ENCODE measurements around the gene GUCY2F. TPM values are rescaled to one million over a fixed set of nuclear protein-coding genes. Genes with fewer than 3 reads are reported as not detected.

GUCY2F gene
- total RNA-seq, 1 experiment from 2014 or later: not detected

DNA sequence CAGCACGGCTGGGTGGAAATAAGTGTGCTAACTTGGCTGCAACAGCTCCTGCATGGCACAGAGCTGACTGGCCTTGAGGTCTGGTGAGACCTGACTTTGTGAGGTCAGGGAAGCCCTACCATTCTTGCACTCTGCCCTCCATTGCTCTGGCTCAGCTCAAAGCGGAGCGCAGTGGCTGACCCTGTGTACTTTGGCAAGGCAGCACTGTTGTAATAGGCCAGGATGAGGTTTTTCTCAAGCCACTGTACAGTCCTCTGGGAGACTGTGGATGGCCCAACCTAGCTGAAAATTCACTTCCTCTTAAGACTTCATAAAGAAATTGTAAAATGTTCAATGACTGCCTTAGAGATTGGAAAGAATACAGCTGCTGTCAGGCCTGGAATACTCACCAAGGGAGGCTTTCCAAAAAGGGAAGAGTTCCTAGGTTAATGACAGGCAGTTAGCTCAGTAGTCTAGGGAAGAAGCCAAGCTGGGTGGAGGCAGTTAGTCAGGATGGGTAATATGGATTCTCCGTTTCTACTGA, 129.8 kb downstream of the GUCY2F start:
- TF ChIP-seq RAD21 (IDR thresholded peaks at IDR 0.05; ENCODE audit: low read depth) (no peak), TCF7L2 (IDR thresholded peaks at IDR 0.05; ENCODE audit: borderline replicate concordance, extremely low read depth, insufficient read depth, insufficient read length) (no peak), ELF1 (IDR thresholded peaks at IDR 0.05; ENCODE audit: borderline replicate concordance, low read depth) (no peak), EGR1 (IDR thresholded peaks at IDR 0.05; ENCODE audit: low read depth) (no peak), ZNF274 (IDR thresholded peaks at IDR 0.05; ENCODE audit: low read depth, low read length) (no peak), JUND (IDR thresholded peaks at IDR 0.05) (no peak), EZH2 (IDR thresholded peaks at IDR 0.05) (no peak), SIN3A (IDR thresholded peaks at IDR 0.05; ENCODE audit: low read depth) (no peak), SP1 (IDR thresholded peaks at IDR 0.05; ENCODE audit: low read depth) (no peak), CEBPB (IDR thresholded peaks at IDR 0.05; ENCODE audit: low read depth) (no peak), POLR2A (IDR thresholded peaks at IDR 0.05; ENCODE audit: borderline replicate concordance, extremely low read depth, insufficient read depth, insufficient read length) (no peak), SRF (IDR thresholded peaks at IDR 0.05; ENCODE audit: low read depth) (no peak)
- TF ChIP-seq, protein P1, sequence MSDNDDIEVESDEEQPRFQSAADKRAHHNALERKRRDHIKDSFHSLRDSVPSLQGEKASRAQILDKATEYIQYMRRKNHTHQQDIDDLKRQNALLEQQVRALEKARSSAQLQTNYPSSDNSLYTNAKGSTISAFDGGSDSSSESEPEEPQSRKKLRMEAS (IDR thresholded peaks at IDR 0.05): no peak
- TF ChIP-seq, protein P2, sequence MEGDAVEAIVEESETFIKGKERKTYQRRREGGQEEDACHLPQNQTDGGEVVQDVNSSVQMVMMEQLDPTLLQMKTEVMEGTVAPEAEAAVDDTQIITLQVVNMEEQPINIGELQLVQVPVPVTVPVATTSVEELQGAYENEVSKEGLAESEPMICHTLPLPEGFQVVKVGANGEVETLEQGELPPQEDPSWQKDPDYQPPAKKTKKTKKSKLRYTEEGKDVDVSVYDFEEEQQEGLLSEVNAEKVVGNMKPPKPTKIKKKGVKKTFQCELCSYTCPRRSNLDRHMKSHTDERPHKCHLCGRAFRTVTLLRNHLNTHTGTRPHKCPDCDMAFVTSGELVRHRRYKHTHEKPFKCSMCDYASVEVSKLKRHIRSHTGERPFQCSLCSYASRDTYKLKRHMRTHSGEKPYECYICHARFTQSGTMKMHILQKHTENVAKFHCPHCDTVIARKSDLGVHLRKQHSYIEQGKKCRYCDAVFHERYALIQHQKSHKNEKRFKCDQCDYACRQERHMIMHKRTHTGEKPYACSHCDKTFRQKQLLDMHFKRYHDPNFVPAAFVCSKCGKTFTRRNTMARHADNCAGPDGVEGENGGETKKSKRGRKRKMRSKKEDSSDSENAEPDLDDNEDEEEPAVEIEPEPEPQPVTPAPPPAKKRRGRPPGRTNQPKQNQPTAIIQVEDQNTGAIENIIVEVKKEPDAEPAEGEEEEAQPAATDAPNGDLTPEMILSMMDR (IDR thresholded peaks at IDR 0.05 in 2 of 3, conservative IDR thresholded peaks at IDR 0.05 in 1 of 3; ENCODE audit: borderline replicate concordance in 1 of 3, insufficient read depth in 1 of 3, low read depth in 2 of 3, low read length in 2 of 3): no peak
- TF ChIP-seq, protein P3, sequence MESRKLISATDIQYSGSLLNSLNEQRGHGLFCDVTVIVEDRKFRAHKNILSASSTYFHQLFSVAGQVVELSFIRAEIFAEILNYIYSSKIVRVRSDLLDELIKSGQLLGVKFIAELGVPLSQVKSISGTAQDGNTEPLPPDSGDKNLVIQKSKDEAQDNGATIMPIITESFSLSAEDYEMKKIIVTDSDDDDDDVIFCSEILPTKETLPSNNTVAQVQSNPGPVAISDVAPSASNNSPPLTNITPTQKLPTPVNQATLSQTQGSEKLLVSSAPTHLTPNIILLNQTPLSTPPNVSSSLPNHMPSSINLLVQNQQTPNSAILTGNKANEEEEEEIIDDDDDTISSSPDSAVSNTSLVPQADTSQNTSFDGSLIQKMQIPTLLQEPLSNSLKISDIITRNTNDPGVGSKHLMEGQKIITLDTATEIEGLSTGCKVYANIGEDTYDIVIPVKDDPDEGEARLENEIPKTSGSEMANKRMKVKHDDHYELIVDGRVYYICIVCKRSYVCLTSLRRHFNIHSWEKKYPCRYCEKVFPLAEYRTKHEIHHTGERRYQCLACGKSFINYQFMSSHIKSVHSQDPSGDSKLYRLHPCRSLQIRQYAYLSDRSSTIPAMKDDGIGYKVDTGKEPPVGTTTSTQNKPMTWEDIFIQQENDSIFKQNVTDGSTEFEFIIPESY (IDR thresholded peaks at IDR 0.05; ENCODE audit: extremely low read depth, insufficient replicate concordance, low read length): no peak
- Histone ChIP-seq H3K4me2 (ENCODE audit: low read length) (no peak overlapping the region), H3K9me3 (ENCODE audit: control insufficient read depth in 1 of 2, insufficient read depth in 1 of 2, low read depth in 1 of 2, low read length in 2 of 2) (no peaks in the 10 kb centered on the region), H3K9ac (ENCODE audit: low read length) (no peak overlapping the region), H3K4me1 (ENCODE audit: control insufficient read depth in 1 of 2, insufficient read depth in 2 of 2, low read length in 2 of 2) (peaks cover 4 to 9% of the 10 kb centered on the region in 2 experiments; a peak in 3 of 4 replicates), H2AFZ (ENCODE audit: low read depth, low read length, poor library complexity, severe bottlenecking) (no peak overlapping the region), H3K79me2 (ENCODE audit: insufficient read depth, low read length) (no peaks in the 10 kb centered on the region), H3K9me2 (ENCODE audit: insufficient read depth) (no peaks in the 10 kb centered on the region), H3K27ac (ENCODE audit: low read depth, low read length) (no peak overlapping the region), H4K20me1 (ENCODE audit: insufficient read depth) (no peaks in the 10 kb centered on the region), H3K36me3 (ENCODE audit: control insufficient read depth in 1 of 2, insufficient read depth in 2 of 2, low read length in 2 of 2) (no peaks in the 10 kb centered on the region), H3K27me3 (ENCODE audit: insufficient read depth, low read length) (no peaks in the 10 kb centered on the region), H3K4me3 (replicated peaks in 1 of 2; ENCODE audit: low read depth in 1 of 2, low read length in 2 of 2) (no peak overlapping the region)
- ATAC-seq (no peak), DNase-seq (ENCODE audit: low read depth, low spot score) (no peak)
- CTCF ChIA-PET: no interaction called here
- BruUV-seq (replicated peaks): no TSS peak
- POLR2A ChIA-PET: no interaction called here
- intact Hi-C loops (cut with micrococcal nuclease): no loop called here
- RAD21 ChIA-PET (ENCODE audit: low non-redundant PET in 1 of 2, low total read pairs in 2 of 2, uncharacterized antibody in 2 of 2, unreplicated experiment in 2 of 2): no interaction called here
